GM19455 (cell line): ENCODE results near the gene FSIP1.

Experiments
- ATAC-seq: cut with Tn5 transposase; IDR thresholded peaks from one replicate; pipeline ENCODE4 v1.9.1; 2021; ENCODE audit not compliant: unreplicated experiment

Gene FSIP1

DNA sequence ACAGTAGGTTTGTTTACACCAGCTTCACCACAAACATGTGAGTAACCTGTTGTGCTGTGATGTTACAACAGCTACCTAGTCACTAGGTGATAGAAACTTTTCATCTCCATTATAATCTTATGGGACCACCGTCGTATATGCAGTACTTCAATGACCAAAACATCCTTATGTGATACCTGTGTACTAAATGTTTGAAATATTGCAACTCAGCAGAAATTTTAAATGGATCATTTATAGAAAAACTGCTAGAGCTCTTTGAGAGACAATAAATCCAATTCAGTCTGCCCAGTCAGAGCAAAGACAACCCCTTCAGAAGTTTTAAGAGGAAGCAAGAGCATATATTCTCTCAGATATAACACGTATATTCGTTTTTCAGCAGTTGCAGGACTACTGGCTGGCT, 128.3 kb downstream of the FSIP1 start:
- no peak for ATAC-seq

DNA sequence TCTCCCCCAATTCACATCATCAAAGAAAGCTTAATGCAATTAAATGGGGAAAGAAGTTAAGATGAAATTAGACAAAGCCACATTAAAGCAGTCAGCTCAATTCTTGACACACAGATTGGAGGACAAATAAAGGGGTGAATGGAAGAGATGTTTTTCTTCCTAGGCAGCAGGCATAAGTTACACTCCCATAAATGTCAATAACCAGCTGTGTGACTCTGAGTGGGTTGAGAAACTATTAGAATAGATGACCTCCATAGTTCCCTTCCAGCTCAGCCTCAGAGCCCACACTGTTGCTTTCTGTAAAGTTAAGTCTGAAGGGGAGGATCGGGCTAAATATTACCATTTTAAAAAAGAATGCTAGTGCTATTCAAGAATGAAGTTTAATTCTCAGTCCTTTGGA, 130.8 kb downstream of the FSIP1 start:
- no peak for ATAC-seq

DNA sequence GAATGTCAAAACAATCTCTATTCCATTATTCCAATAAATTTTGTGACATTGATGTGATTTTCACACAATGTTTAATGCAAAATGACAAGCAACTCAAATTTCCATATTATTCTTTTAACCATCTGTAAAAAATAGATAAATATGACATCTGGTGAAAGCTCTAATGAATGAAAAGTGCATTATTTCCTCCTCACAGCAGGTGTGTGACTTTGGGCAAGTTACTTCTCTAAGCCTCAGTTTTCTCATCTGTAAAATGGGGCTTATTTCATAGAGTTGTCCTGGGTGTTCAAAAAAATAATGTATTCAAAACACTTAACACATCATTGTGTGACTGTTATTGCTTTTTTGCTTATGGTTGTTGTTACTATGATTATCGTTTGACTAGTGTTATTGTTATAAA, 131.3 kb downstream of the FSIP1 start:
- no peak for ATAC-seq

DNA sequence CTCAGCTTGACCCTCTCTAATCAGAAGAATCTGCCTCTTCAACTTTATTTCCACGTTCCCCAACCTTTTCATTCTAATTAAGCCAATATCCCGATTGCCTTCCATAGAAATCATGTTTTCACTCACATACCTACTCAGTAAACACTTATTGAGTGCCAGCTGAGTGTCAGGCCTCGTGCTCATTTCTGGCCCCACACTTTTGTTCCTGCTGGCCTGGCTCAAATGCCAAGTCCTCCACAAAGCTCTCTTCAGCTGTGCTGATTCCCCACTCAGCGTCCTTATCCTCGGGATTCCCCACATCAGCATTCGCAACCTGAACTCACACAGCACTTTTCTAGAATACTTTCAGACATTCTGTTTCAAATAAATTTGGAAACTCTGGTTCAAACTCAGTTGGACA, 132.9 kb downstream of the FSIP1 start:
- no peak for ATAC-seq

DNA sequence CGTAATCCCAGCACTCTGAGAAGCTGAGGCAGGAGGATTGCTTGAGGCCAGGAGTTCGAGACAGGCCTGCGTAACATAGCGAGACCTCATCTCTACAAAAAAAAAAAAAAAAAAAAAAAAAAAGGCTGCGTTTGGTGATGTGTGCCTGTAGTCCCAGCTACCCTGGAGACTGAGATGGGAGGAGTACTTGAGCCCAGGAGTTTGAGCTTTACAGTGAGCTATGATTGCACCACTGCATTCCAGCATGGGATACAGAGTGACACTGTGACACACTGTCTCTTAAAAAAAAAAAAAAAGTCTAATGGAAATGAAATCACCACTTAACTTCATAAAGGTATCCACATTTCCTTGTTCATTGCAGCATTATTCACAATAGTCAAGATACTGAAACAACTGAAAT, 136.2 kb downstream of the FSIP1 start:
- no peak for ATAC-seq

DNA sequence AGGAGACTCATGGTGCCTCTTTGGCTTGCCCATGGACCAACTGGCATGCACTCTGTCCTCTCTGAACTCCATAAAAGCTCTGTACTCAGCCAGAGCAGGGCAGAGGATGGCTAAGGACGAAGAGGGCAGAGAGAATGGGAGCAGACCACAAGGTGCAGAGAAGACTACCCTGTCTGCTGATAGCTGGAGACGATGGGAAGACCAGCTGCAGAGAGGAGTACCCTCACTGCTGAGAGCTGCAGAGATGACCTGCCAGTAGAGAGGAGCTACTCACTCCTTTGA, 136.7 kb downstream of the FSIP1 start:
- ATAC-seq = no peak

DNA sequence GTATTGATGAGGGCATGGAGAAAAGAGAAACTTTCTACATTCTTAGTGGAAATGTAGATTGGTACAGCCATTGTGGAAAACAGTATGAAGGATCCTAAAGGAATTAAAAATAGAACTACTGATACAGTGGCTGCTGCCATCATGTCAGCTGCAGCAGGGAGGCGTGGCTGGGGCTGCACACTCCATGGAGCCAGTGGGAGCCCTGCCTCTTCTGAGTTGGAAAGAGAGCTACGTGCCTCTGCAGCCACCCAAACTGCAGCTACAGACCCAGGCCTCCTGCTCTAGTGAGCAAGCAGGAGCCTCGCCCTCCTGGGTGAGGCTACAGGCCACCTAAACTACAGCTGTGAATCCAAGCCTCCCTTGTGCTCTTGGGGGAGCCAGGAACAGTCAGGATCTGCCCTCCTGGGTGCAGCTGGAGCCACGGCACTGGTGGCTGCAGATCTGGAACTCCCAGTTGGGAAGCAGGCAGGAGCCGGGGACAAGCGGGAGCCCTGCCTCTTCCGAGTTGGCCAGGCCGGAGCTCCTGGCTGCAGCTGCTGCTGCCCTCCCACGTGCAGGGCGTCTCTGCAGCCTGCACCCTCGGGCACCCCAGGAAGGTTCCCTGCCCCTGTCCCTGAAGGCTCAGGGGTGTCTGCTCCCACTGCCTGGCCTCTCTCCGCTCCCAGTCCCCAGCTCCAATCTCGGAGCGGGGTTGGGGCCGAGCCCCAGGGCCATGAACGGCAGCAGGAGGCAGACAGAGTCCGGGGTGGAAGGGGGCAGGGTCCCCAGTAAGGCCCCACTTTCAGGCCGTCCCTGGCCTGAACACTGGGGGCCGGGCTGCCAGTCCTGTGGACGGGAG, 137.3 kb downstream of the FSIP1 start:
- no peak for ATAC-seq

DNA sequence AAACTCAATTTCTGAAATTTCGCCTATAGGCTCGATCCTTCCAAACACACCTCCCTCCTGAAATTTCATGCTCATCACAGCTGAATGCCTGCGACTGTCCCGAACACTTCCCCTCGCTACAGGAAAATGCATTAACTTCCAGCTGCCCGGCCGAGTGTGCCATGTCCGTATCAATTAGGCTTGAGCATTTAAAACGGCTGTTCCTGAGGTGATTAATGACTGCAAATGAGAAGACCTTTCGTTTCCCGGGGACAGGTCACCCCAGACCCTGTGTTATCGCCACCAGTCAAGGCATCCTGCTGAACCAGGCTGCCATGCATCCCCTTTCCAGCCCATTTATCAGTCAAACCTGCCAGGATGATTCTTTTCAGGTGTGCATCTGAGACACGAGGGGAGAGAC, 138.5 kb downstream of the FSIP1 start:
- ATAC-seq = no peak

DNA sequence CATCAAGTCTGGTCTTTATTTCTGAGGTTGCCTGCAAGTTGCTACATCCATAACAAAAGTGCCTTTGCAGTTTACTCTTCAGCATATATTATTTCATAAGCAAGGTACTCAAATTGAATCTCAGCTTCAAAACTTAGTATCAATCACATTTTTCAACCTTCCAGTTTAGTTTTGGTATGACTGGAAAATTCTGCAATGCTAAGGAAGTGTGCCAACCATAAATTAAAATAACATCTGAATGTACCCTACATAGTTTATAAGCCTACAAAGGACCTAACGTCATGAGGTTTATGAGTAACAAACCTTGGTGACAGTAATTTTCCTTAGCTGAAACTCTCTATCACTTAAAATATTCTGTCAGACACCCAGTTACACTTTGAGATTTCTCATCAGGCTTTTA, 138.9 kb downstream of the FSIP1 start:
- ATAC-seq = no peak

DNA sequence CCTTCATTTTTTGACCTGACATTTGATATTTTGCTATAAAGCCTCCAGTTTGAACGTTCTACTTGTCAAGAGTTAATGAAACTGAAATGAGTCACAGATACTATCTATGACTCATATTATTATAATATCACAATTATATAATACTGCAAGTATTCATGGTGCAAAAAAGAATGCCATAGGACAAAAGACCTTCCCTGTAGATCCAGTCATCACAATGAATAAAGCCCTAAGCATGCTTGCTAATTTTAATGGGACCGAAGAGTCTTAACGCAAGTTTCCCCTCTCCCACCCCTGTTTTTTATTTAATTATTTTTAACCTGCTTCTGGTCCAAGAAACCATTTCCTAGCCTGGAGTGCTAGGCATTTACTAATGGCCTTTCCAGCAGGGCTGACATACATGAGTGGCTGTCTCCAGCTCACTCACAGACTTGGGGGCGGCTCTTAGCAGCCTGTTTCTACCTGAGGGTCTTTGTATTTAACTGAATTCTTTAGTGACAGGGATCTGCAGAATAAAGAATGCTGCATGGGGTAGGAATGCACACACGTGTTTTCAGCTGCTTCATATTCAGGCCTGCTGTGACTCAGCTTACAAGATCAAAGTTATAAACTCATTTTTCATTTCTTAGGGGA, 140.5 kb downstream of the FSIP1 start:
- ATAC-seq = no peak

DNA sequence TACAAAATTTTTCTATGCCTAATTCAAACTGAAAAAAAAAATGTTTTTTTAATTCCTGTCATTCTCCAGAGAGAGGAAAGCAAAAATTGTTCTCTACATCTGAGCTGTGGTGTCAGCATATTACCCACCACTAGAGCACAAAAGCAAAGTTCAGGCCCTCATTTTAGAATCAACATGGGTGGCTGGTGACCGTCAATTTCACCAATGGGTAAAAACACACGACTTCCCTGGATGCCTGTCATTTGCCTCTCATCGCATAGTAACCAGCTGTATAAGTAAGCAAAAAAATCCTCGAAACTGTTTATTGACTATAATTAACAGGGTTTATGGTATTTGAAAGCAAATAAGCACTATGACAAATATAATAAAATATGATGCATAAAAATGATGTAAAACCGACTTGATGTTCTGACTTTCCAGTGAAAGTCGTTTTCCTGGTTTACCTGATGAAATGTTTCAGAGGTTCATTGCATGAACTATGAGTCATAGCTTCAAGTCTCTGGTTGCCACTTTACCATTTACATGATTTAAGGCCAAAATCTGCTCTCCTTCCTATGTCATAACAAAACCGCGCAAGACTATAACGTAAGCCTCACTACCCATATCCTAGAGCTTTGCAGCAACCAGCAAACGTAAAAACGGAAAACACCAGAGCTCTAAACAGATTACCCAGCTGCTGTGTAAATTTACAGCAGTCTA, 141.3 kb downstream of the FSIP1 start:
- no peak for ATAC-seq

DNA sequence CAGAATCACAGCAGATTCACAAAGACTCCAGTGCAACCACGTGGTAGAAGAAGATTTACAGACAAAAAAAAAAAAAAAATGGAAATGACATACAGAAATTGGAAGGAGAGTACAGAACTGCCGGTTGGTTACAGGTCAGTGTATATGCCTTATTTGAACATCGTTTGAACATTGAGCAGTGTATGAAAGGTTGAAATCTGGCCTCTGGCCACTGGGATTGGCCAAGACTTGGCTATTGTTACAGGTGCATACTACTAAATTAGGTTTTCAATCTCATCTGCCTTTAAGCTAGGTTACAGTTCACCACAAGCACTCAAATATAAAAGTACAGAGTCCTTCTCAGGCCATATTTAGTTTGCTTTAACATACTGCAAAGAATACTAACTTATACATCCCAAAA, 142.0 kb downstream of the FSIP1 start:
- no peak for ATAC-seq

DNA sequence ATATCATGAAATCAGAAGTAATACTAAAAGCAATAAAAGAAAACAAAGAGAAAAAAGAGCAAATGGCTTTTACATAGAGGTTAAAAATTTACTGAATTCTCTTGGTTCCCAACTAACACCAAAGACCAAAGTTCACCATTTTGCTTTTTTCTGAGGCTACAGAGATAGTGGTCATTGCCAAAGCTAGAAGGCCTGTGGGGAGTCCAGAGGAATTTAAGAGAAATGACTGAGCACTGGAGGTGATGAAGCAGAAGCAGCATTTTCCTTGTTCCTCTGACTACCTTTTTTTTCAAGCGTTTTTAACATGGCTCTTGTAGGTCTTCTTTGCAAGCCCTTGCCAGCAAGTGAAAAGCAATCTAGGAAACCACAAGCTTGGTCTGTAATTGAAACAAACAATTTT, 143.6 kb downstream of the FSIP1 start:
- ATAC-seq = no peak

DNA sequence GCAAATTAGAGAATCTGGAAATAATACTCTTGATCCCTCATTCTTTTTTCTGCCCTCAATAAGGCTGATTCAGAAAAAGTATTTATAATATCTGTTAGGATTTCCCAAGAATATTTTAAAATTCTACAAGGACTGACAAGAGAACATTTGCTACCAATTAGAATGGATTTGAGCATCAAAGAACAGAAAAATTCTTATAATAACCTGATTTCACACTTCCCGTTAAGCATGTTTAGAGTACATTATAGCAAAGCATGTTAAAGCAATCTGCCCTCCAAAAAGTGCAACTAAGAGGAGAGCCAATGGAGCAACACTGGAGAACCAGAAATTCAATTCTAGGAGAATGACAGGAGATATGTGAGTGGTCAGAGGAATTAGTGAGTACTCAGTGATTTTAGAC, 144.6 kb downstream of the FSIP1 start:
- ATAC-seq = no peak

DNA sequence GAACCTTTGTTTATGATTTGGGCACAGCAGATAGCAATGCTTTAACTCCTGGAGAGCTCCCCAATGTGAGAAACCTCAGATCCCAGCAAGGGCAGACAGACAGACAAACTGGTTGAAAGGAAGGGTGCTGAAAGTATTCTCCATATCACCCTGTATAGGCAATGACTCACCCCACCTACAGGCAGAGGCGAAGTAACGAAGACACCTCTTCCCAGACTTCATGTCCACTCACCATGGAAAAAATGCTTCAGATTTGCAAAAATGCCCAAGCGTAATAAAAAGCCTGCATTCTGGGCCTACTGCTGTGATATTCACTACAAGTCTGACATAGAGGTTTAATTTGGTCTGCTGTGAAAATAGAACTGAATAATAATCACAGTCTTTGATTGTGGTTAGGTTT, 151.3 kb downstream of the FSIP1 start:
- ATAC-seq = no peak

DNA sequence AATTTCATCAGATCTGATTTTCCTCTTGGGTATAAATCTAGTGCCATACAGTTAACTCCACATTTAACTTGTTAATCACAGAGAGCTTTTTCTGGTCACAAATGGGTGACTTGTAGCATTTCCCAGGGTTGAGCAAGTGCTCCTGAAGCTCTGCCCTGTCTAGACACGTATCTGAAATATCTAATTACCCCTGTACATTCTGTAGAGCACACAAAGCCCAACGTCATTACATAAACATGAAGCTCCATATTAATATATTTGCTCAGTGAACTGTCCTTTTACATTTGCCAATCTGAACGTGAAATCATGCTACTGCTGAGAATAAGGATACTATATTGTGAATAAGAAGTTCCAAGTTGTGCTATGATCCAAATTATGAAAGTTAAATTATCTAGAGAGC, 152.7 kb downstream of the FSIP1 start:
- ATAC-seq = no peak

DNA sequence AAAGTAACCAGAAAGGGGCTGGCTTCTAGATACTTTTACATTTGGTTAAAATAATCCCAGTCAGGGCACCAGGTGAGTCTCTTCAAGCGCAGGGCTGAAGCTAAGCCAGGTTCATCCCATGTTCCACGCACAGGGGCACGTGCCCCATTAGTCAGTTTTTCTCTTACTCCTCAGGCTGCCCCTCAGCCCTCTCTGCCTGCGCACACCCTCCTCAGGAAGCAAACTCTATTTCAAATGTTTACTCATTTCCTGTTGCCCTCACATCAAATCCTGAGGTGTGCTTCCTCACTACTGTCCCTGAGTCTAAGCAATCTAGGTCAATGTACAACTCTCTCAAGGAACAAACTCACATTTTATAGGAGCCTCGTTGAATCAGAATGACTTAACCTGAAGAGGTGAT, 153.3 kb downstream of the FSIP1 start:
- ATAC-seq = no peak

DNA sequence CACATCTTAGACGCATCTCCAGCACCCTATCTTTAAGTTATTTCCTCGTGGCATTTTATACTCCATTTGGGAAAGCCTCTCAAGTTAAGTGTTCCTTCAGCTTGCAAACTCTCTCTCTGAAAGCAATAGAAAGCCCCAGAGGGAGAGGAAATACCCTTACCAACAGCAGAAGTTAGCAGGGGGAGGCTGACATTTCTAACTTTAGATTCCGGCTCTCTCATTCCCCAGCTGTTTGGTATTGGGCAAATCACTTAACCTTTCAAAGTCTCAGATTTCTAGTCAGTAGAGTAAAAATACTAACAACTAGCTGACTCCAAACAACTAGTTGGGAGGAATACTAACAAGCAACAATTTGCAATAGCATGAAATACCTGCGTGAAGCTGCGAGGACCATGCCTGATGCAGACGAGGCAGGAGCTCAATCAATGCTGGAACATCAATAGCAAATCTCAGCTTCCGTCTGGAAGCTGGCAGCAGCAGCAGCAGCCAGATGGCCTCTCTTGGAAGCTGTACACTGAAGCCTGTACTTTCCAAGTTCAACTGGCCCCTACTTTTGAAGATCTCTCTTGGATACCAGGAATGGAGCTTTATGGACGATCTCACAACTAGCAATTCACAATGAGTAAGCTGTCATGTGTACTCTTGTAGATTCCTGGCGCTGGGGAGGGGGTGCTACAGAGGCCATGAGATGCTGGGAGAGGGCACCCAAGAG, 153.9 kb downstream of the FSIP1 start:
- no peak for ATAC-seq

DNA sequence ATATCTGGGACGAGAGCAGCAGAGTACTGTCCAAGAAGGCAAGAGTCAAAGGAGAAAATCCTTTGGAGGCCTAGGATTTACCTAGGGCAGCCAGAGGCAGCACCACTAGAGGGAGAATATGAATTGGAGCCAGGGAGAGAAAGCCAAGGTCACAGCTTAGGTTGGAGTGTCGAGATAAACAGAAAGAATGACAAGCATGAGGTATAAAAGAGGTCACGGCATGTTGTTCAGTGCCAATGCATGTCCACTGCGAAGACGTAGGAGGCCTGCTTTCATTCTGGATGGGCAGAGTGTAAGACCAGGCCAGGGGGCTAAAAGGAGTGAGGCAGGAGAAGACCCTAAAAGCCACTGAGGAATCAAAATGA, 154.5 kb downstream of the FSIP1 start:
- no peak for ATAC-seq

DNA sequence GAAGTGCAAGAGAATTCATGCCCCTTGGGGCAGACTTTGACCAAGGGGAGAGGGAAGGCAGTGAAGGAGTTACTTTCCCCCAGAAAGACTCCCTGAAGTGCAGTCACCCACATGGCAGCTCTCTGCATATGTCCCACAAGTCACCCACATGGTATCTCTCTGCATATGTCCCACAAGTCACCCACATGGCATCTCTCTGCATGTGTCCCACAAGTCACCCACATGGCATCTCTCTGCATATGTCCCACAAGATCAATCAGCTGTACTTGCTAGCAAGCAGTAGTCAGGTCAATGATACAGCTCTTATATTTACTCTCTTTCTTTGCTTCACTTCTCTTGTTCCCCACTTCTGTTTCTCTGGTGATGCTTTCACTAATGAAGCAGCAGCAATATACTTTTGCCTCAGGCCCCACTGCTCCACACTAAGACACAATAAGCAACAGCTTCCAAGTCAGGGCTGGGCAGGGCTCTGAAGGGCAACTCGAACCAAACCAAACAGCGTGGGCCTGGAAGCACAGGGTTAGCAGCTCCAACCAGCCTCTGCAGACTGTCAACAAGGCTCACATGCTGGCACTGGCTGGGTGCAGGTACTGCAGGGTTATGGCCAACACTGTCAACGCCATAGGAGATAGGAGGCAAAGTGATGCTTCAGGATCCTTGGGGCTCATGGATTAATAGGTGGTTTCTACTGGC, 155.0 kb downstream of the FSIP1 start:
- ATAC-seq = no peak

DNA sequence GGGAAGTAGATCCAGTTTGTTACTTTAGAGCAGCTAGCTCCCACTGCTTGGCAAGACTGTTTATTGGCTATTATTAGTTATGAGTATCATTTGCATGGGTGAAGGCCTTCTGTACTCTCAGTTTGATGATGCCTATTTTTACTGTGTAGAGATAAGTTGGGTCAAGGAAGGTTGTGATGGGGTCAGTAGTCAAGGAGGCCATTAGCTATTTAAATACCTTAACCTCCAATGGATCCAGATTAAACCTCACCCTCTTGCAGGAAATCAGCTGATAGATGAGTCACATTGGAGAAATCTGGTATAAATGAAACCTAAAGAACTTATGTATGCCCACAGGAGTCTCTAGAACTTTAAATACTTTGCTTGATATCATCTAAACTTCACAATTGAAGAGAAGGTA, 156.8 kb downstream of the FSIP1 start:
- ATAC-seq = no peak
